ENCODE data around the gene CAMK1D.
"Not testable (repeated sequence)": the region's sequence is repeated elsewhere in the genome, so short reads cannot be mapped to it uniquely, and the experiment has no call there.

Gene CAMK1D

GRCh38 chr10:12801214-12802087, 452.1 kb downstream of the CAMK1D start:
- DNase-seq: no peak

DNA sequence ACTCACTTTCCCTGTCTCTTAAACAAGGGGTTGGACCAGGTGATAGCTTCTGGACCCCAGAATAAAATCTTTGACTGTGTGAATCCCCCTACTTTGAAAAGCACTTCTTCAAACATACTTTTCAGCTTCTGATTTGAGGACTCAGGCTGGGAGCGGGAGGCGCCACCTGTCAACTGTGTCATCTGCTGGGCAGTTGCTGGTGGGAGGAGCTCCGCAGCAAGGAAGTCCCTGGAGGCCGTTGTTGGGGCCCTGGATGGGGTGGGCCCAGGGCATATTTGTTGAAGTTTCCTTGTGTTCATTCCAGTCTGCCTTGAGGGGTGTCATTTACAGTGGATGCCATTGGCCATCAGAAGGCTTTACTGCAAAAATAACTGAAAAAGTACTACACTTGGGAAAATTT, 454.4 kb downstream of the CAMK1D start:
- no peak for DNase-seq

GRCh38 chr10:12806228-12807095, 457.1 kb downstream of the CAMK1D start:
- DNase-seq: no peak

DNA sequence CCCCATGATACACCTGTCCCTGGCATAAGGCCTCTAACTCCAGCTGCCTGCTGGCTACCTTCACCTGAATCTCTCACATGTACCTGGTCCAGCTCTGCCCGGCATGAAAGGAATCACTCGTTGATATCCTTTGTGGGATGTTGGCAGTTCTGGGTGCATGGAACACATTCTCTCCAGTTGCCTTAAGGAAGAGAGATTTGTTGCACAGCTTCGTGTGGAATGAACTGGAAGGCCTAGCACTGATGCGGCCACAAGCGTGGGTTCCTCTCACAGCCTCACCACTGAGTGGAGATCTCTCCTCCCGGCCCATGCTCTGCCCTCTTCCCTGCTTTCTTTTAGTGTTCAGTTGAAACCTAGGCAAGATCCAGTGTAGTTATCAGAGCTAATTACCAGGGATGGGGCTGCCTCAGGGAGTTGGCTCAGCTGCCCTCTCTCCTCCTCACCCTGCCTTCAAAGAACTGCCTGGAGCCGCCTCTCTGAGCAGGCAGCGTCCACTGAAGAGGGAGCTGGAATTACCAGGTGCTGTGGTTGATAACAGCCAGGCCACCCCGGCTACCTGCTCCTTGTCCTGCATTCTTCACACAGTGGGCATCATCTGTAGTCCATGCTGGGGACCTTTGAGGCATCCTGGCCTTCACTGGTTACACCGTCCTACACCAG, 457.9 kb downstream of the CAMK1D start:
- no peak for DNase-seq

GRCh38 chr10:12808014-12808613, 458.8 kb downstream of the CAMK1D start:
- no peak for DNase-seq

DNA sequence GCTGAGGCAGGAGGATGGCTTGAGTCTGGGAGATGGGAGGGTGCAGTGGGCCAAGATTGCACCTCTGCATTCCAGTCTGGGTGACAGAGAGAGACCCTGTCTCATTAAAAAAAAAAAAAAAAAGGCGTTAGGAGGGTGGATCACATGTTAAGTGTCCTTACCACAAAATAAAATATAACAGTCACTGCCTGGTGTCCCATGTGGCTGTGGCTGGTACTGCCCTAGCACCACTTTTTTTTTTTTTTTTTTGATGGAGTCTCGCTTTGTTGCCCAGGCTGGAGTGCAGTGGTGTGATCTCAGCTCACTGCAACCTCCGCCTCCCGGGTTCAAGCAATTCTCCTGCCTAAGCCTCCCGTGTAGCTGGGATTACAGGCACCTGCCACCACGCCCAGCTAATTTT, 460.7 kb downstream of the CAMK1D start:
- not testable (repeated sequence) for DNase-seq

DNA sequence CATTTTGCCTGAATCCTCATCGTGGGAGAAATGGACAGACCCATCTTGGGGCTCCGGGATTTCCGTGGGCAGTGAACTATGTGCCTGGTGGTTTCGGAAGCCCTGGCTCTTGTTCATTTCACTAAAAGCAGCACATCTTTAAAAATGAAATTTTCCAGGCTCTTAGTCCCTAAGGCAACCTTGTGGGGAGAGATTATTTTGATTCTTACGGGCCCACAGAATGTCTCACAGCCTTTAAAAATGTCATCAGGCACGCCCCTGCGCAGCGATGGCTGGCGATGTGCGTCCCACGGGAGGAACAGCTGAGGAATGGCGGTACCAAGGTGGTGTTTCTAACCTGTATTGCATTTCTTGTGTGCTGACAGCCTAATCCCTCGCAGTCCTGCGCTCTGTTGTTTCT, 462.5 kb downstream of the CAMK1D start:
- DNase-seq: no peak

DNA sequence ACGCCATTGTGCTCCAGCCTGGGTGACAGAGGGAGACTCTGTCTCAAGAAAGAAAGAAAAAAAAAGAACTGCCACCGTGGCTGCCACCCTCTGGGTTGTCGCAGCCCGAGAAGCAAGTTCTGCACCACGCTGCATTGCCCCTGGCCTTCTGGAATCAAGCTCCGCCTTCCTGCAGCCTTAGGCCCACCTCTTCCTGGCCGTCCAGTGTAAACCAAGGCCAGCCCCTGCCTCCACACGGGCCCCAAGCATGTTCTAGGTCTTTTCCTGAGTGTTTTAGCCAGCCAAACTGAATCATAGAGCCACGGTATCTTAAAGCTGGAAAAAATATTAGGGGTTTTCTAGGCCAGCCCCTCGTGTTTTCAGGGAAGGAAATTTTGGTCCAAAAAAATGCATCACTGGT, 463.2 kb downstream of the CAMK1D start:
- no peak for DNase-seq

- no peak for DNase-seq
These were observed 464.8 kb downstream of the CAMK1D start for GRCh38 chr10:12814166-12814565.

GRCh38 chr10:12819071-12819470, 469.7 kb downstream of the CAMK1D start:
- DNase-seq: no peak

- no peak for DNase-seq
These were observed 470.3 kb downstream of the CAMK1D start for GRCh38 chr10:12819656-12820055.

- DNase-seq: no peak
These were observed 473.0 kb downstream of the CAMK1D start for GRCh38 chr10:12822126-12822892.

GRCh38 chr10:12822893-12823170, 473.5 kb downstream of the CAMK1D start:
- DNase-seq: no peak

- no peak for DNase-seq
These were observed 474.0 kb downstream of the CAMK1D start for GRCh38 chr10:12823328-12823727.

DNA sequence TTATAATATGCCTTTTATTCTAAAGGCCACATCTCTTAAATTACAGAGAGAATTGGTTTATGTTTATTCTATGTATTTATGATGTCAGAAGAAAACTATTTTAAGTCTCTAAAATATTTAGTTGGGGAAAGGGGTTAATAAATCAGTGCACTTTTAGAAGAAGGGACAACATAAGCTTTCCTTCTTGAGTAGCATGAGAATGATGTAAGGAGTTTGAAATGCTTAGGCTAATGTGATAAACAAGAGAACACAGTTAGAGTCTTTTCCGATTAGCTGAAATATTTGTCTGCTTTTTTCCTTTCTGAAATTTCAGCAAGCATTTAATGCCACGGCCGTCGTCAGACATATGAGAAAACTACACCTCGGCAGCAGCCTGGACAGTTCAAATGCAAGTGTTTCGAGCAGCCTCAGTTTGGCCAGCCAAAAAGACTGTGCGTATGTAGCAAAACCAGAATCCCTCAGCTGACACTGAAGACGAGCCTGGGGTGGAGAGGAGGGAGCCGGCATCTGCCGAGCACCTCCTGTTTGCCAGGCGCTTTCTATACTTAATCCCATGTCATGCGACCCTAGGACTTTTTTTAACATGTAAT, 476.0 kb downstream of the CAMK1D start:
- DNase-seq: no peak

- DNase-seq: no peak
These were observed 477.5 kb downstream of the CAMK1D start for GRCh38 chr10:12826800-12827372.

- no peak for DNase-seq
These were observed 479.4 kb downstream of the CAMK1D start for GRCh38 chr10:12828736-12829135.

DNA sequence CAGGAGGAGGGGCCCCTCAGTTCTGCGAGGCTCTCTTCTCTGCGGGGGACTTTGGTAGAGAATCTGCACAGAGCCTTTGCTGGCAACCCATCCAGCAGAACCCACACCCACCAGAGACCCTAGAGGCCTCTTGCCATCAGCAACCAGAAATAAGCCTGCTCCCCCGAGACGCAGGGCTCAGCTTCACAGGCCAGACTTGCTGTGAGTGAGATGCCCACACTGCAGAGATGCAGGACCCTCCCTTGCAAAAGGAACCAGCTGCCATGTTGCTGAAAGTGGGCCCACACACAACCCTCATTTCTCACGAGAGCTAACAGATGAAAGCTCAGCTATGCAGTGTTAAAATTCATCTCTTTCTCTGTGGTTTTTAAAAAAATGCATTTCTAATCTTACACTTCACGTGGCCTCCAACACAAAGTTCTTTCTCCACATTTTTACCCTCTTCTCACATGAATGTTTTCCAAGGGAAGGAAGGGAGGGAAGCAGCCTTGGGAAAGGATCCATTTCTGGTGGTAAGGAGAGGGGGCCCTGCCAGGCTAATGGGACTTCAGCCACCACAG, 480.6 kb downstream of the CAMK1D start:
- no peak for DNase-seq

DNA sequence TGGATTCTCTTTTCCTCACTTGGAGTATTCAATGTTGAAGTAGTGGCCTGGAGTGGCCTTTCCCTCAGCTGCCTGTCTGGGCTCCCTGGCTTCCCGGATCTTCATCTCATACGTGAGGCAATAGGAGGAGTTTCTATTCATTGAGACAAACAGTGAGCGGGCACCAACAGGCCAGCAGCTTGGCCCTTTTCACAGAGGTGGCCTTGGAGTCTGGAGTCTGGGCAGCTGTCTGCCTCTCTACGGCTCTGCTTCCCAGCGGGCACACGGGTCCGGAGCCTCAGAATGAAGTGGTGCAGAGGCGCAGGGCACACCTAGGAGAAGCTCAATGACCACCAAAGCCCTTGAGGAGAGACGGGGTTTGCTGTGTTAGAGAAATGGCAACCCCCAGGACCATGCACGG, 482.7 kb downstream of the CAMK1D start:
- no peak for DNase-seq

- no peak for DNase-seq
These were observed 484.1 kb downstream of the CAMK1D start for GRCh38 chr10:12833451-12833850.

DNA sequence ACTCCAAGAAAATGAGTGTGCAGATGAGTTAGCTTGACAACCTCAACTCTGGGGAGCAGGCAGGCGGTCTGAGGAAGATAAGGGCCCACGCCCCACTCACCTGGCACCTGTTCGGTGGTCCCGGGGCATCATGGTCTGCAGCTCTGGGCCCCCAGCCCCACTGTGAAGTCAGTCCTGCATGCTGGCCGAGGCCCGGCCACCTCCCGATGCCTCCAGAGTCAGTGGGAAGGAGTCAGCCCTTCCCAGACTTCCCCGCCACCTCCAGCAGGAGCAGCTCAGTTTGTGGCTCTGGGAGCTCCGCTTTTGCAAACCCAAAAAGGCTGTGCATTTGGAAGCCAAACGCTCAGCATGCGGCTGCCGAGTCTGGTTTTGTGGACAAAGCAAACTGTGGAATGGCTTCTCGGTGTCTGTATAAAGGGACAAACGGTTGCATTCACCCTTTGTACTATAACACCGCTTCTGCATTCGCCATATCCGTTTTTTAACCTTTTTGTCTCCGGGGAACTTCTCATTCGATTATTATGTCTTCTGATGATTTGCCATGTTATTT, 484.8 kb downstream of the CAMK1D start:
- no peak for DNase-seq

Data from CD4-positive, alpha-beta T cell treated with Interferon gamma for 1 hour (primary cell).